NT2/D1 (cell line): ENCODE results near the gene APEX1.

ENCODE experiments used
- SUZ12 ChIP-seq: IDR thresholded peaks from 2 replicates; pipeline ENCODE4 v1.6.1; 2011; ENCODE audit not compliant: insufficient read length, insufficient read depth; ENCODE audit errors: extremely low read depth
- YY1 ChIP-seq: IDR thresholded peaks from 2 replicates; pipeline ENCODE4 v1.6.1; 2011; ENCODE audit not compliant: insufficient read length, insufficient read depth
- ZNF274 ChIP-seq: IDR thresholded peaks from 2 replicates; pipeline ENCODE4 v1.6.1; 2011; ENCODE audit warnings: mild to moderate bottlenecking, low read depth, low read length

GRCh38 chr14:20428802-20429201 is 26.2 kb upstream of the APEX1 start:
- TF ChIP-seq YY1, result no peak
- TF ChIP-seq ZNF274, result no peak
- TF ChIP-seq SUZ12, result no peak
